HUES64 (cell line): ENCODE measurements around the gene DBX1.

Experiments
- H3K27ac ChIP-seq: 2 replicates; pipeline ENCODE4 v1.7.0; 2013; ENCODE audit warnings: low read depth, low read length, inconsistent platforms
- H3K27me3 ChIP-seq: 2 replicates; pipeline ENCODE4 v1.6.1; 2013; ENCODE audit warnings: mild to moderate bottlenecking, low read length; ENCODE audit not compliant: insufficient read depth
- H3K36me3 ChIP-seq: 2 replicates; pipeline ENCODE4 v1.6.1; 2013; ENCODE audit warnings: mild to moderate bottlenecking, low read length; ENCODE audit not compliant: insufficient read depth
- H3K4me1 ChIP-seq: 2 replicates; pipeline ENCODE4 v1.6.1; 2013; ENCODE audit warnings: mild to moderate bottlenecking, low read length, moderate library complexity; ENCODE audit not compliant: insufficient read depth
- H3K4me3 ChIP-seq: 2 replicates; pipeline ENCODE4 v1.5.1; 2013; ENCODE audit warnings: mild to moderate bottlenecking, low read length, moderate library complexity
- H3K9ac ChIP-seq: 2 replicates; pipeline ENCODE4 v1.6.1; 2013; ENCODE audit warnings: mild to moderate bottlenecking, low read depth, low read length
- H3K9me3 ChIP-seq: 2 replicates; pipeline ENCODE4 v1.6.1; 2013; ENCODE audit warnings: low read depth, low read length; ENCODE audit not compliant: insufficient read depth
- WGBS: fragments of 150-250, 120-280 bp; methylation state at CpG from one replicate; pipeline ENCODE4 v1.1.7; 2013; ENCODE audit warnings: missing lambda C conversion rate; 5-methylcytosine and 5-hydroxymethylcytosine counted together

DBX1 gene

DNA sequence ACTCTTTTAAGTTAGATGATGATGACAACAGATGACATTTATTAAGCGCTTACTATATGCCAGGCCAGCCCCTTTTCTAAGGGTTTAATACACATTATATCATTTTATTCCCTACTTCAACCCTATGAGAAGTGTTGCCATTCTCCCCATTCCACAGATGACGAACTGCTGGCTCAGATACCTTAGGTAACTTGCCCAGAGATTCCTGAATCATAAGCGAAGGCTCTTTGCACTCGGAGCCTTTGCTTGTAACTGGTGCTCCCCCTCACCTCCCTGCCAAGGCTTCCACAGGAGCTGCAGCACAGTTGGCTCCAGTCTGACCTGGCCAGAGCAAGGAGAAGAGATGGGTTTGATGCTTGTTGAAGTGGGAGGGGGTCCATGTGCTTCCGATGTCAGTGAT lies 43.0 kb downstream of the DBX1 start:
- no peaks in the 10 kb centered on the region for H3K27me3 ChIP-seq
- no peaks in the 10 kb centered on the region for H3K4me1 ChIP-seq
- 89% methylated on average over 5 of the region's 5 CpGs for WGBS
- no peak overlapping the region for H3K4me3 ChIP-seq
- no peak overlapping the region for H3K9ac ChIP-seq
- H3K36me3 ChIP-seq: peaks cover 84% of the 10 kb centered on the region
- no peaks in the 10 kb centered on the region for H3K9me3 ChIP-seq
- H3K27ac ChIP-seq: no peak overlapping the region

- H3K4me1 ChIP-seq: no peaks in the 10 kb centered on the region; the same call in 1 of the 2 replicates
- no peak overlapping the region for H3K27ac ChIP-seq
- H3K9me3 ChIP-seq: no peaks in the 10 kb centered on the region
- H3K9ac ChIP-seq: no peak overlapping the region
- WGBS: 0% methylated on average over 1 of the region's 1 CpG
- peaks cover 88% of the 10 kb centered on the region for H3K36me3 ChIP-seq
- H3K4me3 ChIP-seq: no peak overlapping the region
- no peaks in the 10 kb centered on the region for H3K27me3 ChIP-seq
Measured at GRCh38 chr11:20116825-20117224, 43.5 kb downstream of the DBX1 start.

DNA sequence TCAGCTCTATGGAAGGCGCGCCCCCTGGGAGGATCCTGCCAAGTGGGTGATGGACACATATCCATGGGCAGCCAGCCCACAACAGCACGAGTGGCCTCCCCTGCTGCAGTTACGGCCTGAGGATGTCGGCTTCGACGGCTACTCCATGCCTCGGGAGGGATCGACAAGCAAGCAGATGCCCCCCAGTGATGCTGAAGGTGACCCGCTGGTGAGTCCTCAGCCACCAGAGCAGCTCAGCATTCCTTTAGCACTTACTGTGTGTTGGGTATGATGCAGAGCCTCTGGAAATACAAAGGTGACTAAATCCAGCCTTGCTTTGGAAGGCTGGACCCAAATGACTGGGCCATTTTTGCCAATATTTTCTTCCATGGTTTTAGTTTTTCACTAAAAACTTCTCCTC lies 45.7 kb downstream of the DBX1 start:
- Histone ChIP-seq H3K4me3 (no peak overlapping the region), H3K9me3 (no peaks in the 10 kb centered on the region), H3K27ac (no peak overlapping the region), H3K9ac (no peak overlapping the region), H3K4me1 (no peaks in the 10 kb centered on the region; the same call in 1 of the 2 replicates), H3K27me3 (no peaks in the 10 kb centered on the region), H3K36me3 (peaks cover 92% of the 10 kb centered on the region)
- 96% methylated on average over 10 of the region's 10 CpGs for WGBS

DNA sequence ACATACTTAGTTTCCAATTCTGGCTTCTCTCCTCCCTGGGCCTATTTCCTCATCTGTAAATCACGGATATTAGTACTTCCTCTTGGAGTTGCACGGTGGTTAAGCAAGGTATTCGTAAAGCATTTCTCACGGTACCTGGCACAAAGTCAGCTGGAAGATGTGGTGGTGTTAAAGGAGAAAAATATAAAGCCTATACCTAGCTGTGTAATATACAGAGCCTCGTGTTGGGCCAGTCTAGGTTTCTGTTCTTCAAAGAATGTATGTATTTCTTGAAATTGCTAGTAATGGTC lies 47.2 kb downstream of the DBX1 start:
- Histone ChIP-seq H3K4me1 (no peaks in the 10 kb centered on the region; the same call in 1 of the 2 replicates), H3K9me3 (no peaks in the 10 kb centered on the region), H3K4me3 (no peak overlapping the region), H3K27me3 (no peaks in the 10 kb centered on the region), H3K27ac (no peak overlapping the region), H3K9ac (no peak overlapping the region), H3K36me3 (peaks cover 91% of the 10 kb centered on the region)
- WGBS: 96% methylated on average over 5 of the region's 5 CpGs

DNA sequence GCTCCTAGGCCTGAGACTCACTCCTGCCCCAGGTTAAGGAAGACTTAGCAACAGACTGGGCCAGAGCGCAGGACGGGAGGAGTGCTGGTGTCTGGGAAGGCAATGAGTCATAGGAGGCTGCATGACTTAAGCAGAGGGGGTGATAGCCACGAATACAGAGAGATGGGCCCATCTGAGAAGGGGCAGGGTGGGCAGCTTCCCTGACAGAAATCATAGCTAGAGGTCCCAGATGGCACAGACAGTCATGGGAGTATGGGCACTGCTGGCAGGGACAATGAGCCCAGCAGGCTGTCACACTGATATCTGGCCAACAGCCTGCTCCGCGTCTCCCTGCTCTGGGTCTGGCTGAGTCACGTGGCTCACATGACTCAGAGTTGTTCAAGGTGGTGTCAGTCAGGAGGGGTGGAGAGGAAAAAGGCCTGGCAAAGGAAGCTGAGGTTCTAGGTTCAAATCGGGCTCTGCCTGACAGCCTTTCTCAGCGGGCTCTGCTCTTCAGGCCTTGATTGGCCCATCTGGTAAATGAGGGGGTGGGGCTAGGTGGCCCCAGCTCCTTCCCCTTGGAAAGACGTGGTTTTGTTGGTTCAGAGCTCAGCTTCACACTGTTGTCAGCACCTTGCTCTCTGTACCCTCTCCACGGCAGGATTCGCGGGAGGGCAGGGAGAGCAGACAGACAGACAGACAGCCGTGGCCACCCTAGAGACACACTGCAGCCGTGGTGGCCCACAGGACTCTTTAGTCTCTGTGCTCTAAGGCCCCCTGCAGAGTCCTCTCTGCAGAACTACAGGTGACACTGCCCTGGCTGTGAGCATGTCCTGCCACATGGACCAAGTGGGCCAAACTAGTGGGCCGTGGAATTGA lies 47.8 kb downstream of the DBX1 start:
- Histone ChIP-seq H3K9ac (no peak overlapping the region), H3K27ac (no peak overlapping the region), H3K4me3 (no peak overlapping the region), H3K4me1 (no peaks in the 10 kb centered on the region; the same call in 1 of the 2 replicates), H3K27me3 (no peaks in the 10 kb centered on the region), H3K36me3 (peaks cover 91% of the 10 kb centered on the region), H3K9me3 (no peaks in the 10 kb centered on the region)
- WGBS: 82% methylated on average over 15 of the region's 15 CpGs

- Histone ChIP-seq H3K9me3 (no peaks in the 10 kb centered on the region), H3K27me3 (no peaks in the 10 kb centered on the region), H3K36me3 (peaks cover 88% of the 10 kb centered on the region), H3K9ac (no peak overlapping the region), H3K4me1 (no peaks in the 10 kb centered on the region; the same call in 1 of the 2 replicates), H3K4me3 (no peak overlapping the region), H3K27ac (0 out of 2 replicates have a peak overlapping the region, but pooled peaks have one; percentile 19)
- 90% methylated on average over 1 of the region's 1 CpG for WGBS
Measured at GRCh38 chr11:20111871-20112270, 48.4 kb downstream of the DBX1 start.

- Histone ChIP-seq H3K9me3 (no peaks in the 10 kb centered on the region), H3K27ac (no peak overlapping the region), H3K9ac (no peak overlapping the region), H3K4me3 (no peak overlapping the region), H3K36me3 (peaks cover 80% of the 10 kb centered on the region), H3K27me3 (no peaks in the 10 kb centered on the region), H3K4me1 (no peaks in the 10 kb centered on the region; the same call in 1 of the 2 replicates)
- WGBS: 44% methylated on average over 8 of the region's 8 CpGs
Measured at GRCh38 chr11:20110908-20111669, 49.2 kb downstream of the DBX1 start.

DNA sequence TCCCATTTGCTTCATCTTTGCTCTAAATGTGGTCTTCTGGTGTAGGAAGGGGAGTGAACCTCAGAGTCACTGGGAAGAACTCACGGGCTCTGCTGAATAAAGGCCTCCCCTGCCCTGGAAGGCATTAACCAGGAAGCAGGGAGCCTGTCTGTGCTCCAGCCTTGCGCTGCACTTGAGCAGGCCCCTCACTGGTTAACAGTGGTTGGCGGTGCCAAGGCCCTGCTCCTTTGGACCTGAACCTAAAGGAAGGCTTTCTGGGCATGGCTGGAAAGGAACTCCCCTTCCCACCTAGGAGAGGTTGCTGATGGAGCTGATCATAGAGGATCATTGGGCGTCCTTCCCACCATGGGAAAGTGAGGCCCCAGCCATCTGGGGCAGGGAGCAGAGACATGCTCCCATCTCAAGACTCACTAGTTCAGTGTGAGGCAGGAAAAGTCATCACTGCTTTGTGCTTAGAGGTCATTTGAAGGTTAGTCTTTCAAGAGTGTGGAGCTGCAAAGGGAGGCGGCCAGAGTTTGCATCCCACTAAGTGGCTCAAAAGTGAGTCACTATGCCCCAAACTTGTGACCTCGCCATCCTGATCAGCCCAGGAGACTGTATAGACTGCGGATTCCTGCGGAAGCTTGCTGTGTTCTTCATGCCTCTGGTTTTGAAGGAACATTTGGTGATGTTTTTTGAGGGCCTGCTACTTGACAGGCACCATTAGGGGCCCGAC lies 50.4 kb downstream of the DBX1 start:
- peaks cover 81% of the 10 kb centered on the region for H3K36me3 ChIP-seq
- H3K27ac ChIP-seq: no peak overlapping the region
- H3K4me3 ChIP-seq: no peak overlapping the region
- no peak overlapping the region for H3K9ac ChIP-seq
- H3K4me1 ChIP-seq: no peaks in the 10 kb centered on the region; the same call in 1 of the 2 replicates
- 96% methylated on average over 9 of the region's 9 CpGs for WGBS
- H3K9me3 ChIP-seq: no peaks in the 10 kb centered on the region
- no peaks in the 10 kb centered on the region for H3K27me3 ChIP-seq
